CD4-positive, alpha-beta T cell treated with Interleukin-21 for 1 hour (primary cell): Measurements from ENCODE around the gene DAZAP1.

Source experiments
- DNase-seq: peaks from one replicate; pipeline ENCODE4 v3.0.0-alpha.2; 2020

DAZAP1 gene

GRCh38 chr19:1460033-1460995 is 52.9 kb downstream of the DAZAP1 start:
- no peak for DNase-seq

DNA sequence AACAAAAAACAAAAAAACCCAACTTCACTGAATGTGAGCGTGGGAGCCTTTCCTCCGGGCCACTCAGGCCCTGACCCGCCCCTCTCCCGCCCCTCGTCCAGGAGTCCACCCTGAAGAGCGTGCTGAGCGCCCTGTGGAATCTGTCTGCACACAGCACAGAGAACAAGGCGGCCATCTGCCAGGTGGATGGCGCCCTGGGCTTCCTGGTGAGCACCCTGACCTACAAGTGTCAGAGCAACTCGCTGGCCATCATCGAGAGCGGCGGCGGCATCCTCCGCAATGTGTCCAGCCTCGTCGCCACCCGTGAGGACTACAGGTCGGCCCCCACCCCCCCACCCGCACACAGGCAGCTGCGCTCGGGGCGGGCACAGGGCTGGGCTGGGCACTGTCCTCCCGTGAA is 54.5 kb downstream of the DAZAP1 start:
- no peak for DNase-seq

- peak; percentile 42 for DNase-seq
These were observed 58.0 kb downstream of the DAZAP1 start for GRCh38 chr19:1465191-1466016.

DNA sequence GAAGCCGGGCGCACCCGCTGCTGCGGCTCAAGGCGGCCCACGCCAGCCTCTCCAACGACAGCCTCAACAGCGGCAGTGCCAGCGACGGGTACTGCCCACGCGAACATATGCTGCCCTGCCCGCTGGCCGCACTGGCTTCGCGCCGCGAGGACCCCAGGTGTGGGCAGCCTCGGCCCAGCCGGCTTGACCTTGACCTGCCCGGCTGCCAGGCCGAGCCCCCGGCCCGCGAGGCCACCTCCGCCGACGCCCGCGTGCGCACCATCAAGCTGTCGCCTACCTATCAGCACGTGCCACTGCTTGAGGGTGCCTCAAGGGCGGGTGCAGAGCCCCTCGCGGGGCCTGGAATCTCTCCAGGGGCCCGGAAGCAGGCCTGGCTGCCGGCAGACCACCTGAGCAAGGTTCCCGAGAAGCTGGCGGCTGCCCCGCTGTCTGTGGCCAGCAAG is 58.7 kb downstream of the DAZAP1 start:
- DNase-seq, result no peak

GRCh38 chr19:1466461-1467214 is 59.3 kb downstream of the DAZAP1 start:
- DNase-seq, result no peak

GRCh38 chr19:1467215-1467489 is 59.8 kb downstream of the DAZAP1 start:
- no peak for DNase-seq

DNA sequence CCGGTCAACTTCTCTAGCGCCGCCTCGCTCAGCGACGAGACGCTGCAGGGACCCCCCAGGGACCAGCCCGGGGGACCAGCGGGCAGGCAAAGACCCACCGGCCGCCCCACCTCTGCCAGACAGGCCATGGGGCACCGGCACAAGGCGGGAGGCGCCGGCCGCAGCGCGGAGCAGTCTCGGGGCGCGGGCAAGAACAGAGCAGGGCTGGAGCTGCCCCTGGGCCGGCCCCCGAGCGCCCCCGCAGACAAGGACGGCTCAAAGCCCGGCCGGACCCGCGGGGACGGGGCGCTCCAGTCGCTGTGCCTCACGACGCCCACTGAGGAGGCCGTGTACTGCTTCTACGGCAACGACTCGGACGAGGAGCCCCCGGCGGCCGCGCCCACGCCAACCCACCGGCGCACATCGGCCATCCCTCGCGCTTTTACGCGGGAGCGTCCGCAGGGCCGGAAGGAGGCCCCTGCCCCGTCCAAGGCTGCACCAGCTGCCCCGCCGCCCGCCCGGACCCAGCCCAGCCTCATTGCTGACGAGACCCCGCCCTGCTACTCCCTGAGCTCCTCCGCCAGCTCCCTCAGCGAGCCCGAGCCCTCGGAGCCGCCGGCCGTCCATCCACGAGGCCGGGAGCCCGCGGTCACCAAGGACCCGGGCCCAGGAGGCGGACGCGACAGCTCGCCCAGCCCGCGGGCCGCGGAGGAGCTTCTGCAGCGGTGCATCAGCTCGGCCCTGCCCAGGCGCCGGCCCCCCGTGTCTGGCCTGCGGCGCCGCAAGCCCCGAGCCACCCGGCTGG is 60.3 kb downstream of the DAZAP1 start:
- no peak for DNase-seq

GRCh38 chr19:1468274-1468820 is 61.0 kb downstream of the DAZAP1 start:
- DNase-seq, result no peak

DNA sequence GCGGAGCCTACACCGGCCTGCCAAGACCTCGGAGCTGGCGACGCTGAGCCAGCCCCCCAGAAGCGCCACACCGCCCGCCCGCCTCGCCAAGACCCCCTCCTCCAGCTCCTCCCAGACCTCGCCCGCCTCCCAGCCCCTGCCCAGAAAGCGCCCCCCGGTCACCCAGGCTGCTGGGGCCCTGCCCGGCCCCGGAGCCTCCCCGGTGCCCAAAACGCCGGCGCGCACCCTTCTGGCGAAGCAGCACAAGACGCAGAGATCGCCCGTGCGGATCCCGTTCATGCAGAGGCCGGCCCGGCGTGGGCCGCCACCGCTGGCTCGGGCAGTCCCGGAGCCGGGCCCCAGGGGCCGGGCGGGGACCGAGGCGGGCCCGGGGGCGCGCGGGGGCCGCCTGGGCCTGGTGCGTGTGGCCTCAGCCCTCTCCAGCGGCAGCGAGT is 61.5 kb downstream of the DAZAP1 start:
- peak; percentile 24 for DNase-seq

GRCh38 chr19:1469255-1470054 is 62.1 kb downstream of the DAZAP1 start:
- peak; percentile 30 for DNase-seq

DNA sequence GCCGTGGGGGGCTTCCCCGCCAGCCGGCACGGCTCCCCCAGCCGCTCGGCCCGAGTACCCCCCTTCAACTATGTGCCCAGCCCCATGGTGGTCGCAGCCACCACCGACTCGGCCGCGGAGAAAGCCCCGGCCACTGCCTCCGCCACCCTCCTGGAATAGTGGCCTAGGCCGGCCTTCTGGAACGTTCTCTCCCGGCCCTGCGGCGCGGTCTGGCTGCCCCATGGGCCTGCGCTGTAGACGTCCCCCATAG is 62.6 kb downstream of the DAZAP1 start:
- DNase-seq, result no peak

- DNase-seq, result peak; percentile 78
These were observed 63.1 kb downstream of the DAZAP1 start for GRCh38 chr19:1470305-1471009.

DNA sequence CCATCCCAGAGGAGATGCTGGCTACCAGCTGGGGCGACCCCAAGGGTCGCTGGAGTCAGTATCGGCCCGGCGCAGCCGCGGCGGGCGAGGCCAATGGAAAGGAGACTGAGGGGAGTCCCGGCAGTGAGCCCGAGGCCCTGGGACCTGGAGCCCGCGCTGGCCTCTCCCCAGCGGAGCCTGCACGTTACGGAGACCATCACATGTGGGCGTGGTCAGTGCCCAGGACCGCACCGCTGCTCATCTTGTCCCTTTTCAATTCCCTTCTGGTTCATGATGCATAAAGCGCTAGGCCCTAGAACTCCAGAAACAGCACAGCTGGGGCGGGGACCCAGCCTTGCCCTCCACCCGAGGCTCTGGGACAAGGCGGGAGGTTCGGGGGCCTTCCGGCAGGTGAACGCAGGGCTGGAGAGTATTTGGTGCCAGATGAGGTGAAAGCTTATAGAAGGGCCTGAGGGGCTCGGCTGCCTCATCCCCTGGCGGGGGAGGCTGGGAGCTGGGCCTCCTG is 63.7 kb downstream of the DAZAP1 start:
- DNase-seq, result peak; percentile 17

DNA sequence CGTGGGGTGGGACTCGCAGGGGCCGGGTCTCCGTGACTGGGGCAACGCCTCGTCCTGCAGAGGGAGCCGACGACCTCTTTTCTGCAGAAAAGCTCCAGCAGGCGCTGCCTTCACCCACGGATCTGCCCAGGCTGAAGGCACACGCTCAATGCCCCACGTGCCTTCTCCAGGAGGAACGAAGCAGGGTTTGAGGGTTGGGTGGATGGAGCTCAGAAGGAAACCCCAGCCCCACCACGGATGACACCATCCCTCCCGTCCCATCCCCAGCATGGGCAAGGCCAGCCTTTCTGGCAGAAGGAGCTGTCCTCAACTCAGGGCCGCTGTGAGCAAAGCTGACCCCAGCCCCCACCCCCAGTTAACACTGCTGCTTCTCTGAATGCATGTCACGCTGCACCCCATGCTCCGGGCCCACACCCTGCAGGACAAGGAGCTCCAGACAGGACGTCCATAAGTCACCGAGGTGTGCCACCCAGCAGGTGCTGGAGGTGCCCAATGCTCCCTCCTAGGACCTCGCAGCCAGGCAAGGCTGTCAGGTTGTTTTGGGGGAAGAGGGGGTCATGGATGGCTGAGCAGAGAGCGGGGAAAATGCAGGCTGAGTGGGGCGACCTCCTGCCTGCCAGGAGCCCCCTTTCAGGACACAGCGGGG is 64.3 kb downstream of the DAZAP1 start:
- DNase-seq, result peak; percentile 22

DNA sequence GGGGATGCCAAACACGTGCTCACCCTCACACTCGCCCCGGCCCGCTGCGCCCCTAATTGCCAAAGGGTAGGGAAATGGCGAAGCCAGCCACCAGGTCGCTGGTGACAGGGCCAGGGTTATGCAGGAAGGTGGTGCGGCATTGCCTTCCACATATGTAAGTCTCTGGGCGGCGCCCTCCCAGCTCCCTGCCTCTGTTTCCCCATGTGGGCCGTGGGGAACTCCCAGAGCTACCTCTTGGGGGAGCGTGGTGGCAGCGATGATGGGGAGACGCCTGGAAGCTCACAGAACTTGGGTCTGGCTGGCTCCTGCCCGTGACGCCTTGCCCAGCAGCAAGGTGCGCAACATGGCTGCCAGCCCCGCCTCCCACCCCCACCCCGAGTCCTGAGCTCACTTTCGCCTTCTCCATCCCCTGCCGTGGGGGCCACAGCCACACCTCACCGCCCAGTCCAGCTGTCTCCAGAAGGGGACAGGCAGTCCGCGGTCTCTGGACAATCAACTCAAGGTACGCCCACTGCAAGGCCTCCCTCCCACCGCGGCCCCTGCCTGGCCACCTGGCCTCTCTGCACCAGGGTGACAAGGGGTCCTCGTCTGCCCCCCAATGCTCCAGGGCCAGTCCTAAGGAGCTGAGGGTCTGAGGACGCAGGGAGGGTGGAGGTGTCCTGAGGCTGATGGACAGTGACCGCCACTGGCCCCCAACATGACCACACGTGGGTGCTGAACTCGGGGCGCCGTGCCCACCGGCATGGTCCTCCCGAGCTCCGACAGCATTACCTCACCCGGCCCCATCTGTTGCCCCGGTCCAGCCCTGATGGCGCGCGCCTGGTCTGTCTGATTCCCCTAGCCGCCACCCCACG is 65.1 kb downstream of the DAZAP1 start:
- no peak for DNase-seq

GRCh38 chr19:1473085-1473851 is 65.9 kb downstream of the DAZAP1 start:
- no peak for DNase-seq

DNA sequence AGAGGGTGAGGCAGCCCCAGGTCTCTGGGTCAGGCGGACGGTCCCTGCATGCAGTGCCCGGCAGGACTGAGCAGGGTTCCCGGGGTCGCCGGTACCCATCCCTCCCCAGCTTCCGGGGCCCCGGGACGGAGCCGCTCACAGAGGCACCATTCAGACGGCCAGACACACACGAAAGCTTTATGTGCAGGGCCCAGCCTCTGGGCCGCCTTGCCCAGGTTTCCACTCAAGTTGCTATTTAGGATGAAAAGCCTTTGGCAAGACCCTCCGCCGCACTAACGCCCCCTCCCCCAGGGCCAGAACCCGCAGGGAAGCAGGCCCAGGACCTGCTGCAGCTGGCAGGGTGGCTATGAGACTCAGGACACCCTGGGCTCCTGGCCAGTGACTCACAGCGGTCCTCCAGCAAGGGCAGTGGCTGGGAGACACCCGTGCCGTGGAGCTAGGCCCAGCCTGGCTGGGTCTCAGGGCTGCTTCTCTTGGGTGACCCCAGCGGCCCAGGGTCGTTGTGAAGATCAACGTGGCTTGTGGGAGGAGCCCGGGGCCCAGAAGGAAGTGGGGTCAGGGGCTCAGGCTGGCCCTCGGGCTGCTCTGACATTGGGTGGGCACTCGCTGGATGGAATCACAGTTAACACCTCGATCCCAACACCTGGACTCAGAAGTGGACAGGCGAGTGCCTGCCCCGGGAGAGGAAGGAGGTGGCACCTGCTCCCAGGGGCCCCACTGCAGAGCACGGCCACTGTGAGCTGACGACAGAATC is 66.8 kb downstream of the DAZAP1 start:
- no peak for DNase-seq
